Activated T-helper 1 cell treated with Interleukin-2 at 50 U/mL for 16 hours (primary cell): ENCODE results near the gene NIF3L1.

Experiments used
- DNase-seq: peaks from one replicate; pipeline ENCODE4 v3.0.0-alpha.2; 2020; ENCODE audit warnings: low read depth

The NIF3L1 gene, protein sequence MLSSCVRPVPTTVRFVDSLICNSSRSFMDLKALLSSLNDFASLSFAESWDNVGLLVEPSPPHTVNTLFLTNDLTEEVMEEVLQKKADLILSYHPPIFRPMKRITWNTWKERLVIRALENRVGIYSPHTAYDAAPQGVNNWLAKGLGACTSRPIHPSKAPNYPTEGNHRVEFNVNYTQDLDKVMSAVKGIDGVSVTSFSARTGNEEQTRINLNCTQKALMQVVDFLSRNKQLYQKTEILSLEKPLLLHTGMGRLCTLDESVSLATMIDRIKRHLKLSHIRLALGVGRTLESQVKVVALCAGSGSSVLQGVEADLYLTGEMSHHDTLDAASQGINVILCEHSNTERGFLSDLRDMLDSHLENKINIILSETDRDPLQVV

DNA sequence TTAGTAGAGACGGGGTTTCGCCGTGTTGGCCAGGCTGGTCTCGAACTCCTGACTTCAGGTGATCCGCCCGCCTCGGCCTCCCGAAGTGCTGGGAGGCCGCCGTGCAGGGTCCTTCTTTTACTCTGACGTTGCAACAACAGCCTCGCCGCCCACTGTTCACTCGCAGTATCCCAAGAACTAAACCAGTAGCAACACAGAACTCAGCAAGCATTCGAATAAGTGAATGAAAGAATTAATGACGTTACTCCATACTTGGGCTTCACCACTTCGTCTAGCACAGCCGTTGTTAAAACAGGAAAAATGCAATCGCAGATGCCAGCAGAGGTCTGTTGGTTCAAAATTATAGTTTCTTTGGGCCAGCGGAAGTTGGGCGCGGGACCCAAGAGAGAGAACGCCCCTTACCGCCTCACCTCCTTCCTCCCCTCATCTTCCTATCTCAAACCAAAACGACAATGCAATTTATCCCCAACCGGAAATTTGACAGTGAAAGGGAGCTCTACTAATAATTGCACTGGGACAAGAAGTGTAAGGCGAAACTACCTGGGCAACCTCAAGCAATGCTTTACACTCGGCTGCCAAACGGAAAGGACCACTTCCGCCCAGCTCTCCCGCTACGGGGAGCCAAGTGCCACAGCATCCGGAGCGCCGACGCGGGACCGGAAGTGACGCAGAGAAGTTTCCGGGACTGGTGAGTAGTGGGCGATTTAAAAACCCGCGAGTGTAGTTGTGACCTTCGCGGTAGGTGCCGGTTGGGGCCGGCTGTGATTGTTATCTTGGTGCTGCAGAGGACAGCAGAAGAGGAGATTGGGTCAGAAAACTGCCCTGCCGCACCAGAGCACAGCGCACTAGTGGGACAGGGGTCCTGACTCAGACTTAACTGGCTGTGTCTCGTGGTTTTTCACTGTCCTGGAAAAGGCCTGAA lies at the start of gene NIF3L1, which contains the start of gene PPIL3:
Gene NIF3L1, plus strand, starts transcription at position 668 of the 922 bp plus-strand sequence. CDS start 2,573 bp downstream, outside the sequence.
Gene PPIL3, minus strand, starts transcription at position 374 of the 922 bp plus-strand sequence. CDS start 1,462 bp downstream, outside the sequence.
- peak; percentile 93 for DNase-seq

- no peak for DNase-seq
Observed at GRCh38 chr2:200839513-200839912, 49.7 kb upstream of the NIF3L1 start.

- DNase-seq, result no peak
Observed at GRCh38 chr2:200843993-200844948, 44.9 kb upstream of the NIF3L1 start.

DNA sequence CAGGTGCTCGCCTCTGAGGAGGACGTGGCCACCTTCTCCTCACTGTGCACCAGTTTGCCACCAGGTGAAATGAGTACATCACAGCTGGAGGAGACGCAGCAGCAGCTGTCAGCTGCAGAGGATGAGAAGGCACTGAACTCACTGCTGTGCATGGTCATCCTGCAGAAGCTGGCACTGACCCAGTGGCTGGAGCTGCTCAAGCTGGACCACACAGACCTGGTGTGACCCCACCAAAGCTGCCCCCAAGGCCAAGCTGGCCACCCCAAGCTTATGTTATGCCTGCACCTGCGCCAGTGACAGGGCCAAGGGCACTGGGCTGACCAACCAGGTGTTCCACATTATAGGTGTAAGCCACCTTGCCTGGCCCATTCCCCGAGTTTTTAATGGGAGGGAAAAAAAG lies 44.0 kb upstream of the NIF3L1 start:
- DNase-seq, result no peak

DNA sequence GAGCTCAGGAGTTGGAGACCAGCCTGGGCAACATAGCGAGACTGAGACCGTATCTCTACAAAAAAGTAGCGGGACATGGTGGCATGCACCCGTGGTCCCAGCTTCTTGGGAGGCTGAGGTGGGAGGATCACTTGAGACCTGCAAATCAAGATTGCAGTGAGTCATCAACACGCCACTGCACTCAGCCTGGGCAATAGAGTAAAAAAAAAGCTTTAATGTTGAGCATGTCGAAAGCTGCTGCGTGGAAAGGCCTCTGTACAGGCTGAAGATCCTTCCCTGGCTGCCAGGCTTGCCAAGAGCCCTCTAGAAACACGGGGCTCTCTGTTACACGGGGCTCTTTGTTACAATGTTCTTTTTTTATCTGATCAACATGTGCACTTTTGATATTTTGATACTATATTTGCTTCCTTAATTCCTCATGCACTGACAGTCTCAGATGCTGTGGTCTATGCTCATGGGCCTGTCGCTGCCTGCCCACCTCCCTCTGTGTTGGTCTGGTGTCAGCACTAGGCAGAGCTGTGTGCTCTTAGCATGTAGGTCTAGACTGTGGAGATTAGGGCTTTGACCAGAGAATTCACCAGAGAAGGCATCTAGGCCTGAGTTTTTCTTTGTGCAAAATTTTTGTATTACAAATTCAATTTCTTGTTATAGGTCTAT lies 43.4 kb upstream of the NIF3L1 start:
- DNase-seq, result no peak

DNA sequence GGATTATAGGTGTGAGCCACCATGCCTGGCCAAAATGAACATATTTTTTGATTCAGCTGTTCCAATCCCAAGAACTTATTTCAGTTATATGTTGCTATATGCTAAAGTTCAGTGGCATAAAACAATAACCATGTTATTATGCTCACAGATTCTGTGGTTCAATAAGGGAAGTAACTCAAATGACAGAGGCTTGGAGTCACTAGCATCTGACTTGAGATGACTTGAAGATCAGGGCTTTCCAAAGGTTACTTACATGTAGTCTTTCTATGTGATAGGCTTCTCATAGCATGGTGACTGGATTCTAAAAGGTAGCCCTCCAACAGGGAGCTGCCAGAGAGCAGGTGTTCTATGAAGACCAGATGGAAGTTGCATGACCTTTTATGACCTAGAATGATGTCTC lies 41.9 kb upstream of the NIF3L1 start:
- DNase-seq, result no peak

- no peak for DNase-seq
Observed at GRCh38 chr2:200847939-200848338, 41.2 kb upstream of the NIF3L1 start.

DNA sequence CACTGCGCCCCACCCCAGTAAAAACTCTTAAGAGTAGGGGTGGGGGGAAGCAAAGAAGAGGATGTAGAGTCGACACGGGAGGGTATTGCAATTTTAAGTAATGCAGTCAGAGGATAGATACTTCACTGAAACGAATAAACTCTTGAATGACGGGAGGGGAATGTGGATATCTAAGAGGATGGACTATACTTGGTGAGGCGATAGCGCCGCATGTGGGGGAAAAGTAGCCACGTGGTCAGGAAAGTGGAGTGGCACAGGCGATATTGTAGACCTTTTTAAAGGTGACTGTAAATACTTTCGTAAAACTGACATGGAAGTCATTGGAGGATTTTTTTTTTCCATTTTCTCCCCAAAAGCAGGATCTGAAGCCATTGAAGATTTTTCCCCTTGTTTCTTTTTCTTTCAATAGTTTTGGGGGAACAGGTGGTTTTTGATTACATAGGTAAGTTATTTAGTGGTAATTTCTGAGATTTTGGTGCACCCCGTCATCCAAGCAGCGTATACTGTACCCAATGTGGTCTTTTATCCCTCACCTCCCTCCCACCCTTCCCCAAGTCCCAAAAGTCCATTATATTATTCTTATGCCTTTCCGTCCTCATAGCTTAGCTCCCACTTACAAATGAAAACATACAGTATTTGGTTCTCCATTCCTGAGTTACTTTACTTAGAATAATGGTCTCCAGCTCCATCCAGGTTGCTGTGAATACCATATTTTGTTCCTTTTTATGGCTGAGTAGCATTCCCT lies 38.5 kb upstream of the NIF3L1 start:
- no peak for DNase-seq

GRCh38 chr2:200851398-200852248 lies 37.5 kb upstream of the NIF3L1 start:
- DNase-seq, result no peak

DNA sequence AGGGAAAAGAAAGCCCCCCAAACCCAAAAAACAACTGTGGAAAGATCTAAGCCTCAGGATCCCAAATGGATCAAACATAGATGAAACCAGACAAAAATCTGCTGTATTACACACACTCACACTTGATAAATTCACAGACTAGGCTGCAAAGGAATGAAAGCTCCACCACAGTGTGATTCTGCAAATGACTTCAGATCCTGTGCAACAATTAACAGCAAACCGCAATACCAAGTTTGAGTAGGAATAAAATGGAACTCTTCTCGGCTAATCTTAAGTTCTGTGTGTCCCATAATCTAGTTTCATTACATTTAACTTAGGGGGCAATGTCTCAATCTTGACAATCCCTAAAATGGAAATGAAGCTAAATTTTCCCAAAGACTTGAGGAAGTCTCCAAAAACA lies 36.6 kb upstream of the NIF3L1 start:
- DNase-seq, result no peak

- DNase-seq, result no peak
Observed at GRCh38 chr2:200856806-200857205, 32.4 kb upstream of the NIF3L1 start.

DNA sequence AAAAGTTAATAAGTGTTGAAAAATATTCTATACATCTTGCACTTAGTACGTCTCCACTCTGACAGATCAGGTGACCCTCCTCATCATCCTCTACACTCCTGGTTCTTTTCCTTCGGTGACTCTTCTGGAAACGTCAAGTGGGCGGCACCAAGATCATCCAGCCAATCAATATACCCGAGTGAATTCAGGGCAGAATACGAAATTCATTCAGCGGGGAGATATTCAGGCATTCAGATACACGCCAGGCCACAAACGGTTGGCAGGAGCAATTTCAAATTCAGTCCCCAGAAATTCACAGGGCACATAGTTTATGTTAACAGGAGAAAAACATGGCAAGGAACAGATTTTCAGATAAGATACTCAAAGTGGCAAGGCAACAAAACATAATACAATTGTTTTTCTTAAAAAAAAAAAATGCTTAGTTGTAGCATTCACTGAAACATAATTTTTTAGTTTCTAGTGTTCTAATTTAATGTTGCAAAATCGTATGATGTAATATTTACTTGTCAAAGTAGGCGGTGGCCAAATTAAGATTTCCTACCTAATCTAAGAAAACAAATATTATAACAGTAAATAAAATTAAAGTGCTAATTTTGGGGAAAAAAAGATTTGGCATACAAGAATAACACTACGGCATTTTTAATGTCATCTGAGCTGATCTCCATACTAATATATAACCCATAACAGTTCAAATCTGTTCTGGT lies 28.9 kb upstream of the NIF3L1 start:
- no peak for DNase-seq

GRCh38 chr2:200861617-200862155 lies 27.5 kb upstream of the NIF3L1 start:
- DNase-seq, result no peak

GRCh38 chr2:200862532-200863000 lies 26.6 kb upstream of the NIF3L1 start:
- peak; percentile 31 for DNase-seq

DNA sequence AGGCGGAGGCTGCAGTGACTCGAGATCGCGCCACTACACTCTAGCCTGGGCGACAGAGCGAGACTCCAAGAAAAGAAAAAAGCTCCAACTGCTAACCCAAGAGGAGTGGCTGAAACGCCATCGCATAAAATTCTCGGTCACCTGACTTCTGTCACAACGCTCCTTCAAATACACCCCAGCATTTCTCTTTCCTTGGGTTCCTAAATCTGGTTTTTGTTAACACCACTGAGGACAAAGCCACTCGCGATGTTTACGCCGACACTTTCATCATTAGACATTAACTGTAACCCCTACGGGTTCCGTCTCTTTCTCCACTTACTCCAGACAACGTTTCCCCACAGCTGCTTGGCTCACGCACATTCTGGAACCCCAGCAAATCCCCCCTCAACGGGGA lies 25.4 kb upstream of the NIF3L1 start:
- DNase-seq, result no peak

- peak; percentile 98 for DNase-seq
Observed at GRCh38 chr2:200864176-200865034, 24.8 kb upstream of the NIF3L1 start, which contains the start of gene CLK1. CLK1 (minus strand) TSS chr2:200864658; CDS start chr2:200861862, 2,796 bp downstream.

DNA sequence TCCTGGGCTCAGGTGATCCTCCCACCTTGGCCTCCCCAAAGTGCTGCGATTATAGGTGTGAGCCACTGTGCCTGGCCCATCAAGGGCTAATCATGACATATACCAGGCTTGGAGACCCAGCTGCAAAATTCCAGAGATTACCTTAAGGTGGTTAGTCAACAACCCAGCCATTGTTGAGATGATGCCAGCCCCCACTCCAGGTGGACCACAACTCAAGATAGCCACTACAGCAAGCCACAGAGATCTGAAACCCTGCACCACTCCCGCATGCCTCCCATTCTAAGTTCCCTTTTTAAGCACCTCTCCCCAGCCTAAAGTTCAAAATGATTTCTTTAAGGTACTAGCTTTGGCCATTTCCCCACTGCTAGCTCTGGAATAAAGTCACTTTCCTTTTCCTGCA lies 20.2 kb upstream of the NIF3L1 start:
- no peak for DNase-seq
